Astrocyte of the cerebellum (primary cell): ENCODE data around the gene MT1F.

ENCODE experiments used
- DNase-seq: peaks from one replicate; pipeline ENCODE4 v3.0.0-alpha.2; 2011; ENCODE audit warnings: low read depth
- H3K4me3 ChIP-seq: 2 replicates; pipeline ENCODE4 v1.5.1; 2011; ENCODE audit warnings: mild to moderate bottlenecking, low read depth, low read length, moderate library complexity
- in situ Hi-C: cut with HindIII; loops from 2 replicates; pipeline ENCODE4 v1.10.0; 2017; ENCODE audit warnings: low sequenced_read_pairs
- TF ChIP-seq, protein P1 (sequence below): IDR thresholded peaks from 2 replicates; pipeline ENCODE4 v1.5.1; 2012; ENCODE audit warnings: low read length, low read depth, moderate library complexity, mild to moderate bottlenecking; ENCODE audit errors: missing control alignments

MT1F gene

DNA sequence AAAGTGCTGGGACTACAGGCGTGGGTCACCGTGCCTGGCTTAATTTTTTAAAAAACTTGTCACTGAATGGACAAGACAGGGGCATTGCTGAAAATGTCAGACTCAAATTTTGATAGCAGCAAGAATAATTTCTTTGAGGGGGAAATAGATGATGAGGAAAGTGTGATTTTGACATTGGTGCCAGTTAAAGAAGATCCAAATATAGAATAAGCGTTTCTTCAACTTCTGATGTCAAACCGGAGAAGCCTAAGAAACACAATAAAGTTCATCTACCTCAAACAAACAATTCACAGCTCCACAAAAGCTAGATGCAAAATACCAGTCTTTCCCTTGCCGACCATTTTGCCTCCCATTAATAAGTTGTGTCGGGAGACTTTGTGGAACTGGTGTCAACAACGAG is 29.0 kb downstream of the MT1F start:
- TF ChIP-seq, protein P1, sequence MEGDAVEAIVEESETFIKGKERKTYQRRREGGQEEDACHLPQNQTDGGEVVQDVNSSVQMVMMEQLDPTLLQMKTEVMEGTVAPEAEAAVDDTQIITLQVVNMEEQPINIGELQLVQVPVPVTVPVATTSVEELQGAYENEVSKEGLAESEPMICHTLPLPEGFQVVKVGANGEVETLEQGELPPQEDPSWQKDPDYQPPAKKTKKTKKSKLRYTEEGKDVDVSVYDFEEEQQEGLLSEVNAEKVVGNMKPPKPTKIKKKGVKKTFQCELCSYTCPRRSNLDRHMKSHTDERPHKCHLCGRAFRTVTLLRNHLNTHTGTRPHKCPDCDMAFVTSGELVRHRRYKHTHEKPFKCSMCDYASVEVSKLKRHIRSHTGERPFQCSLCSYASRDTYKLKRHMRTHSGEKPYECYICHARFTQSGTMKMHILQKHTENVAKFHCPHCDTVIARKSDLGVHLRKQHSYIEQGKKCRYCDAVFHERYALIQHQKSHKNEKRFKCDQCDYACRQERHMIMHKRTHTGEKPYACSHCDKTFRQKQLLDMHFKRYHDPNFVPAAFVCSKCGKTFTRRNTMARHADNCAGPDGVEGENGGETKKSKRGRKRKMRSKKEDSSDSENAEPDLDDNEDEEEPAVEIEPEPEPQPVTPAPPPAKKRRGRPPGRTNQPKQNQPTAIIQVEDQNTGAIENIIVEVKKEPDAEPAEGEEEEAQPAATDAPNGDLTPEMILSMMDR, result no peak
- no peak overlapping the region for H3K4me3 ChIP-seq
- DNase-seq, result no peak
- in situ Hi-C loops, result no loop called here

DNA sequence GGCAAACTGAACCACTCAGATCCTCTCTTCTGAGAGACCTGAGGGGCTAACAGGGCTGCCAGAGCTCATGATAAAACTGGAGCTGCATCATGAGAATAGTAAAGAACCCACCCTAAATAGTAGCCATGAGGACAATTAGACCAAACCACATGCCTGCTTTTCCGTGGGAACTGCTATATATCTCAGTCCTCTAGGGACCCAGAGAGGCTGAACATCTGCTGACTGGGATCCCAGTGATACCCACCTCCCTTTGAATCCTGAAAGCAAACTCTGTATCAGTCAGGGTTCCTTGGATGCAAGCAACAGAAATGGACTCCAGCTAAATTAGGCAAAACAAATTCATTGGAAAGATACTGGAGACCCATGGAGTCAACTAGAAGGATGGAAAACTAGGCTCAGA is 31.0 kb downstream of the MT1F start:
- in situ Hi-C loops, result no loop called here
- TF ChIP-seq, protein P1, result no peak
- no peak overlapping the region for H3K4me3 ChIP-seq
- DNase-seq, result no peak

DNA sequence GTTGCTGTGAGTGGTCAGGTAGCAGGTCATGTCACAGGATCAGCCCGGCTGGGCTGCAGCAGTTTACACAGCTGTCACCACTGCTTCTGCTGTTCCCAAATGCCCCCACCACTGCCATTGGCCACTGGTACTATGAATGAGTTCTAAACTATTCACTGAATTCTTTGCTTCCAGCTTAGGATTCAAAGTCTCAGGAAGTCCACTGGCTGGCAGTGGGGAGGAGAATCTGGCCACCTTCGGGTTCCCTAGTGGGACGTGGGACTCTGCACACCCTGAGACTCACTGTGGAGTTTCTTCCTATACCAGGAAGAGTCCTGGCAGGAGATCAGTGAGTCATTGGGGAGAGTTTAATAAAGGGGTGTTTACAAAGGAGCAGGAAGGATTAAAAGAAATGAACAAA is 31.4 kb downstream of the MT1F start:
- TF ChIP-seq, protein P1, result no peak
- in situ Hi-C loops, result no loop called here
- DNase-seq, result no peak
- H3K4me3 ChIP-seq, result no peak overlapping the region

DNA sequence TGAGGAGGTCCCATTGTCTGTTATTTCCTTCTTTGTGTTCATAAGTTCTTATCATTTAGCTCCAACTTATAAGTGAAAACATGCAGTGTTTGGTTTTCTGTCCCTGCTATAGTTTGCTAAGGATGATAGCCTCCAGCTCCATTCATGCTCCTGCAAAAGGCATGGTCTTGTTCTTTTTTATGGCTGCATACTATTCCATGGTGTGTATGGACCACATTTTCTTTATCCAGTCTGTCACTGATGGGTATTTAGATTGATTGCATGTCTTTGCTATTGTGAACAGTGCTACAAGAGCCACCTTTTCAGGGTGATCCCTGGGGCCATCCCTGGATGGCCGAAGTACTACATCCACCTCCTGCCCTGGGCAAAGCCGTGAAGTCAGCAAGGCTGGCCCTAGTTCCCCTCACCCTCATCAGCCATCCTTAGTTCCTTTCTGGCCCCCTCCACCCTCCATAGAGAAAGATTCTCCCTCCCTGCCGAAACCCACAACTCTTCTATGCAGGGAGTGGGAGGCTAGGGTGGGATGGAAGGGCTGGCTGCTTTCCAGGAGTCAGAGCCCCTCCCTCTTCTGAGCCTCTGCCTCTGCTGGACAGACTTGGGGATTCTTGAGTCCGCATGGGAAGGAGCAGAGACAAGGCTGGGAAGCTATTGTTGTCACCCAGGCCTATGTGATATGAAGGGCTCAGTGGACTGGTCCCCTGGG is 32.8 kb downstream of the MT1F start:
- no peak for DNase-seq
- in situ Hi-C loops, result no loop called here
- no peak overlapping the region for H3K4me3 ChIP-seq
- TF ChIP-seq, protein P1, result no peak

DNA sequence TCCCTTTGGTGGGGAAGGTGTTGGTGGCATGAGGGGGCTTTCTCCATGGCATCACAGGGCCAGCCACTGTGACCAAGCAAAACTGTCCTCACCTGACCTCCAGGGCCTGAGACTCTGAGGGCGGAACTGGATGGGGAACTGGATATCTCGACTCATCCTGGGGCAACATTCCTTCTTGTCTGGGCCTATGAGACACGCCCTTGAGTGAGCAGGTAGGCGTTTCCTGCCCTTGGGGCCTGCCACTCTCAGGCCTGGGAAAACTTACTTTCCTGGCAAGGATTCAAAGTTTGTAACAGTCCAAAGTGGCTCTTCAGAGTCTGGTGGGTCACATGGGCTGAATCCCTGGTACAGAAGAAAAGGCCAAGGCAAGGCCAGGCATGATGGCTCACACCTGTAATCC is 34.1 kb downstream of the MT1F start:
- in situ Hi-C loops, result no loop called here
- no peak overlapping the region for H3K4me3 ChIP-seq
- TF ChIP-seq, protein P1, result no peak
- DNase-seq, result no peak

DNA sequence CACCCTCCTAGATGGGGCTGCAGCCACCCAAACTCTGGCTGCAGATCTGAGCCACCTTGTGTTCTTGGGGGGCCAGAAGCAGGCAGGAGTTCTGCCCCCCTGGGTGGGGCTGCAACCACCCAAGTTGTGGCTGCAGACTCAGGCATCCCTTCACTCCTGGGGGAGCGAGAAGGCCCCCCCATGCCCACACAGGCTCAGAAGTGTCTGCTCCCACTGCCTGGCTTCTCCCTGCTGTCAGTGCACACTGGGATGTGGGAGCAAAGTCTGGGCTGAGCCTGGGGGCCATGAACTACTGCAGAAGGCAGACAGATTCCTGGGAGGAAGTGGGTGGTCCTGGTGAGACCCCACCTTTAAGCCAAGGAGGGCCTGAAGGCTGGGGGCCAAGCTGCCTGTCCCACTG is 37.5 kb downstream of the MT1F start:
- H3K4me3 ChIP-seq, result no peak overlapping the region
- TF ChIP-seq, protein P1, result no peak
- in situ Hi-C loops, result no loop called here
- DNase-seq, result no peak
